SK-MEL-5 (cell line): ENCODE measurements around the gene USF2. TPM values are rescaled to one million over a fixed set of nuclear protein-coding genes. Genes with fewer than 3 reads are reported as not detected.

Experiments
- DNase-seq: peaks from one replicate; pipeline ENCODE4 v3.0.0-alpha.2; 2016; ENCODE audit warnings: low read depth, low spot score
- in situ Hi-C: cut with HindIII; loops from 2 replicates; pipeline ENCODE4 v1.10.0; 2016; ENCODE audit warnings: low sequenced_read_pairs, high pct_unique_total_duplicates, low pct_unique_long_range_greater_than_20kb
- total RNA-seq: library from RNA; depleted of rRNA; stranded (reverse); fragments of >200 nt; shearing (Covaris generic); gene quantifications from 2 replicates; pipeline ENCODE4 v1.2.3, GENCODE V29; 2014

Gene USF2
- total RNA-seq, 1 experiment from 2014 or later = 82.7 TPM

- DNase-seq = no peak
These were observed 36.4 kb downstream of the USF2 start for GRCh38 chr19:35305181-35305580.

DNA sequence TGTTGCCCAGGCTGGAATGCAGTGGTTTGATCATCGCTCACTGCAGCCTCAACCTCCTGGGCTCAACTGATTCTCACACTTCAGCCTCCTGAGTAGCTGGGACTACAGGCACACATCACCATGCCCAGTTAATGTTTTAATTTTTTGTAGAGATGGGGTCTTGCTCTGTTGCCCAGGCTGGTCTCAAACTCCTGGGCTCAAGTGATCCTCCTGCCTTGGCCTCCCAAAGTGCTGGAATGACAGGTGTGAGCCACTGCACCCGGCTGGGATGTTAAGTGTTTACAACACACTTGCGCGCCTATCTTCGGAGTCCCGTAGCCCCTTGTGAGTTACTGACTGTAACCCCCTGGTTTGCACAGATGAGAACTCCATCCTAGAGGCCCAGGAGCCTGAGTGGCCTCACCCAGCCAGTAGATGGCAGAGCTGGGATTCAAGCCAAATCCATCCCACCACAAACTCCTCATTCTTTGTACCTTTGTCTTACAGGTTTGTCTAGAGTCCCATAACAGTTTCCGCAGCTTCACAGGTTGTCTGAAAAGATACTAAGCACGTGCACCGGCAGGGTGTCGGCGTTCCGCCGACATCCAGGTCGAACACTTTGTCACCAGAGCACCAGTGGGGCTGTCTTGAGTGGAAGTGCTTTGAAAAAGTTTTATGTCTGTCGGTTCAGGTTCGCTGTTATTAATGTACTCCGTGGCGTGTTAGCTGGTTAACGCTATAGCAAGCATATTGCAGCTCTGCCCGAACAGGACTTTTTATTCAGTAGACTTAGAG, 37.9 kb downstream of the USF2 start:
- DNase-seq = peak; percentile 54
- in situ Hi-C loops = no loop called here

More at GRCh38 chr19:35305181-35305580, 36.4 kb downstream of the USF2 start:
- in situ Hi-C loops = no loop called here

DNA sequence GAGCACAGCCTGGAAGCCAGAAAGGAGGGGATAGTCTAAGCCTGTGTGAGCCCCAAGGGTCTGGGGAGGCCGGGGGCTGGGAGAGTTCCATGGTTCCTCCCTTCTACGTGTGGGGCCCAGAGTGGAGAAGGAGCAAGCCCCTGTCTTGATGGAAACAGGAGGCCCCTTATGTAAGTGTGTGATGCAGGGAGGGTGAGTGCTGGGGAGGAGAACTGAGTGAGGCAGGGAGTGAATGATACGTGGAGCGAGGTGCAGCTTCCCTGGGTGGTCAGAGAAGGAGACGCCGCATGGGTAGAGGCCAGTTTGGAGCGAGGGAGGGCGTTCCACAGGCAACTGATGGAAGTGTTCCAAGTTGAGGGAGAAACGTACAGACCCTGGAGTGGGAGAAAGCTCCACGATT, 39.2 kb downstream of the USF2 start:
- in situ Hi-C loops = no loop called here

GRCh38 chr19:35308910-35309309, 40.1 kb downstream of the USF2 start:
- in situ Hi-C loops = no loop called here
- DNase-seq = no peak

More for the DNA sequence above, 39.2 kb downstream of the USF2 start:
- DNase-seq = no peak

GRCh38 chr19:35309481-35310279, 40.9 kb downstream of the USF2 start:
- DNase-seq = no peak
- in situ Hi-C loops = no loop called here

DNA sequence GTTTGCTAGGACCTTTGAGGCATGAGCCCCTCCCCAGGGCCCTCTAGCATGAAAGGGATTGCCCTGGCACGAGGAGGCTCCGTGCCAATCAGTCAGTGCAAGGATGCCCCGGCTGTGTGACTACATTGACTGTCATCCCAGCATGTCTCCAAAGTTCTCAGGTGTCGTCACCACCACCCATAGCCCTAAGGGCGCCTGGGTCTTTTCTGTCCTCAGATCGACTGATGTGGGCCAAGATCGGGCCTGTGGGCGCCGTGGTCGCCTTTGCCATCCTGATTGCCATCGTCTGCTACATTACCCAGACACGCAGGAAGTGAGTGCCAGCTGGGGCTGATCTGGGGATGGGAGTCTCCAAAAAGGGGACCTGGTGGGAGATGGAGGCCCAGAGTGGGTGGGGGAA, 41.6 kb downstream of the USF2 start:
- in situ Hi-C loops = no loop called here

GRCh38 chr19:35310811-35311465, 42.2 kb downstream of the USF2 start:
- no peak for DNase-seq
- in situ Hi-C loops = no loop called here

More for the DNA sequence above, 41.6 kb downstream of the USF2 start:
- no peak for DNase-seq

DNA sequence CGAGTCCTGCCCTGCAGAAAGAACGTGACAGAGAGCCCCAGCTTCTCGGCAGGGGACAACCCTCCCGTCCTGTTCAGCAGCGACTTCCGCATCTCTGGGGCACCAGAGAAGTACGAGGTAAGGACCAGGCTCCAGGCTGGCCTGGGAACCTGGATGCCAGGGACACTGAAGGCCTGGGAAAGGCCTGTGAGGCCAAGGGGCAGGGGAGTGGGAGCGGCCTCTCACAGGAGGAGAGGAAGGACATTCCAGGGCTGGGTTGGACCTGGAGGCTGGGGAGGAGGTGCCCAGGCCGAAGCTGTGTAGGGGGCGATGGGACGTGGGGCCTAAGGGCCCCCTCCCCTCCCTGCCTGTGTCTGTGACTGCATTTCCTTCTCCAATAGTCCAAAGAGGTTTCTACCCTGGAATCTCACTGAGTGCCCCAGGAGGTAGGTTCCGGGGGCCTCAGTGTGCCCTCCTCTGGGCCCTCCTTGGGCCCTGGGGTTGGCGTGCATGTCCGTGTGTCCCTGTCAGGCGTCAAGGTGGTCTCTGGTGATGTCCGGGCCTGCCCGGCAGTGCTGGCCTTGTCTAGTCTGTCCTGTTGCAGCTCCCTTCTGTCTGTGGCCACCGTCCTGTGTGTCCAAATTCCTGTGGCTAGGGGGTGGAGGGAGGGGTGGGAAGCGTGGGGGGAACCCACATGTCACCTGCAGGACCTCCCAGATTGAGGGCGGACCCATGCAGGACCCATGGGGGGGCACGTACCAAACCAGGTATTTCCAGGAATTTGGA, 43.3 kb downstream of the USF2 start:
- DNase-seq = no peak

DNA sequence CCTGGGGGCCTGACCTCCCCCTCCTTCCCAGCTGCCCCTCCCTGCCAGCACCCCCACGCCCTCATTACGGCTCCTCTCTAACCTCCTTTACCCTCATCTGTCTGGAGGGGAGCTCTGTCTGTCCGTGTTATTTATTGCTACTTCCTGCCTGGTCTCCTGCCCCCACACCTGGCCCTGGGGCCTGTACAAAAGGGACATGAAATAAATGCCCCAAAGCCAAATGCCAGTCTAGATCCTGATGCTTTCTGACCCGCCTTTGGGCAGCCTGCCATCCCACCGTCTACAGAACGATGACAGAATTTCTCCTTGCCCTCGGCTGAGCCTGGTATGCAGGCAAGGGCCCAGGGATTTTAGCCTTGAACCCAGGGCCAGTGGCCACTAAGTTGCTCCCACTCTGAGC, 44.8 kb downstream of the USF2 start:
- in situ Hi-C loops = no loop called here
- DNase-seq = no peak

More for the DNA sequence above, 43.3 kb downstream of the USF2 start:
- in situ Hi-C loops = no loop called here

DNA sequence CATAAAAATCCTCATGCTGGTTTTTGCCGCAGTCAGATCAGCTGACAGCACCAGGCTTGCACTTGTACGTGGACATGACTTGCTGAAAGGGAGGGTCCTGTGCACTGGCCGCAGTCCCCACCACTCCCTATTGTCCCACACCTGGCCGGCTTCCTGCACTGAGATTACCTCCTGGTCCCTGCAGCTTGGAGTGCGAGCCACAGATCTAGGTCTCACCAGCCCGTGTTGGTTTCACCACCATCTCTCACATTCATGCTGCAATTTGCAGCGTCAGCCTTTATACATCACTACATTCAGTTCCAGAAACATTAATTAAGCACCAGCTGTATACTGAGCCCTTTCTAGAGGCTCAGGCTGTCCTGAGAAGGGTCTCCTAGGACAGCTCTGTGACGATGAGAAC, 45.3 kb downstream of the USF2 start:
- DNase-seq = no peak
- in situ Hi-C loops = no loop called here

DNA sequence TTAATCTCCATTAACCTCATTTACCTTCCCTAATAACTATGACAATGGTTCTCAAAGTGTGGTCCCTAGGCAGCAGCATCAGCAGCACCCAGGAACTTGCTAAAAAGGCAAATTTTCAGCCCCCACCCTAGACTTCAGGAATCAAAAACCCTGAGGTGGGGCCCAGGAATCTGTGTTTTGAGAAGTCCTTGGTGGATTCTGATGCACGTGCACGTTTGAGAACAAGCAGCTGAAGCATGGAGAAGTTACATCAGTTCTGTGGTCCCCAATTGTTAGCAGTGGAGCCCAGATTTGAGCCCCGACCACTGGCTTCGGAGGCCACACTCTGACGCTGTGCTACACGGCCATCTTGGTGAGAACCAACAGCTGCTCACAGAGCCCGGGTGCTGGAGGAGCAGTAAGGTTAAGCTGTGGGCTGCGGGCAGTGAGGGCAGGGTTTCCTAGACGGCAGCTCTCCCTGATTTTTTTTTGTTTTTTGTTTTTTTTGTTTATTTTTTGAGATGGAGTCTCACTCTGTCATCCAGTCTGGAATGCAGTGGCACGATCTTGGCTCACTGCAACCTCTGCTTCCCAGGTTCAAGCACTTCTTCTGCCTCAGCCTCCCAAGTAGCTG, 46.2 kb downstream of the USF2 start:
- no peak for DNase-seq
- in situ Hi-C loops = no loop called here

DNA sequence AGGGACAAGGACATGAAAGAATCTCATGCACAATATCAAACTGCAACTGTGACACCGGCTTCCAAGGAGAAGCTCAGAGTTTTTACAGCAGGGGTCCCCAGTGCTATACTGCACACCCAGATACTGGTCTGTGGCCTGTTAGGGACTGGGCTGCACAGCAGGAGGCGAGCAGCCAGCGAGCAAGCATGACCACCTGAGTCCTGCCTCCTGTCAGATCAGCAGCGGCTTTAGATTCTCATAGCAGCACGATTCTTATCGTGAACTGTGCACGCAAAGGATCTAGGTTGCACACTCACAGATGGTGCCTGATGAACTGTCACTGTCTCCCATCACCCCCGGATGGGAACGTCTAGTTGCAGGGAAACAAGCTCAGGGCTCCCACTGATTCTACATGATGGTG, 47.1 kb downstream of the USF2 start:
- in situ Hi-C loops = no loop called here
- no peak for DNase-seq

GRCh38 chr19:35316560-35316959, 47.8 kb downstream of the USF2 start:
- no peak for DNase-seq

GRCh38 chr19:35317464-35318043, 48.8 kb downstream of the USF2 start:
- no peak for DNase-seq
- in situ Hi-C loops = no loop called here

More at GRCh38 chr19:35316560-35316959, 47.8 kb downstream of the USF2 start:
- in situ Hi-C loops = no loop called here

DNA sequence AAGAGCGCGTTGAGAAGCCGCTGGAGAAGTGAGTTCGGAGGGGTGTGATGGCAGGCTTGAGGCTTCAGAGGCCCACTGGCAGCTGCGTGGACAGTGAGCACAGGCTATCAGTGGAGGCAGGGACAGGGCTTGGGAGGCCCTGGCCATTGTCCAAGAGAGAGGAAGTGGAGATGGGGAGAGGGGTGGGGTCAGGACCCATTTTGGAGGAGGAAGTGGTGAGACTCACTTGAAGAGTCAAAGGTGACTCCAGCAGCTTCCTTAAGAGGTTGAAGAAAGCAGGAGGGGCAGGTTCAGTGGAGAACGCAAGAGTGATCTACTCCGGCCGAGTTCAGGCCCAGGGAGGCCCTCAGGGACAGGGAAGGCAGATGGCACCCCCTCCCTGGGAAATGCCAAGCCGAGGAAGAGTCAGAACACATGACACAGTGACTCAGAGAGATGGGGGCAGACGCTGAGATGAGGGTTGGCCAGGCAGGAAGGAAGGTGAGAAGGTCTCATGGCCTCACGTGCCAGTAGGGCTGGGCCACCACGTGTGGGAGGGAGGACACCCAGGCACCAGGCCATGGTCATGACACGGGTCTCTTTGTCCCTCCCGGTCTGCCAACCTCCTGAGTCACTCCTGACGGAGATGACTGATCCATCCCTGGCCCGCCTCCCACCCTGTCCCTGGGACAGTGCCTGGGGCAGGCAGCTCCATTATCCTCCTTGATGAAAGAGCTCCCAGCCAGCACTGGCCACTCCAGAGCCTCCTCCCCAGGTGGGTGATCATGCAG, 50.1 kb downstream of the USF2 start:
- in situ Hi-C loops = no loop called here
- DNase-seq = peak; percentile 93

- in situ Hi-C loops = no loop called here
- no peak for DNase-seq
These were observed 51.4 kb downstream of the USF2 start for GRCh38 chr19:35320065-35320713.
